ENCODE results near the gene ARF1. TPM values are rescaled to one million over a fixed set of nuclear protein-coding genes. Genes with fewer than 3 reads are reported as not detected.

Gene ARF1
- total and polyA plus RNA-seq, 10 of the 15 experiments (the other 5 are each of a cell fraction or from before 2014, with no cell fraction given): 48.4 to 508 (median 283) TPM

GRCh38 chr1:228070173-228070572 lies 12.3 kb upstream of the ARF1 start (continued):
- TF ChIP-seq CBX3 (IDR thresholded peaks at IDR 0.05; ENCODE audit: borderline replicate concordance, low read depth): no peak

- H4K20me1 ChIP-seq (ENCODE audit: control insufficient read depth, insufficient read depth): no peaks in the 10 kb centered on the region
- 75% methylated on average over 3 of the region's 3 CpGs for WGBS (ENCODE audit: insufficient coverage, insufficient replicate concordance, low lambda C conversion rate, missing lambda C conversion rate)
- no peak for TF ChIP-seq TCF12 (IDR thresholded peaks at IDR 0.05; ENCODE audit: low read depth, low read length)
- TF ChIP-seq CREM (IDR thresholded peaks at IDR 0.05; ENCODE audit: low read depth): no peak
- no peak for TF ChIP-seq REST (IDR thresholded peaks at IDR 0.05; ENCODE audit: low read depth, low read length)
- TF ChIP-seq PRDM15 (CRISPR knock-in tag; IDR thresholded peaks at IDR 0.05): no peak
- no peak for TF ChIP-seq BCL3 (IDR thresholded peaks at IDR 0.05; ENCODE audit: borderline replicate concordance, insufficient read depth, low read depth, low read length, poor library complexity, severe bottlenecking)
- TF ChIP-seq RELA (IDR thresholded peaks at IDR 0.05; ENCODE audit: borderline replicate concordance, partially characterized antibody): no peak
- no peak for TF ChIP-seq NKRF (conservative IDR thresholded peaks at IDR 0.05)
- TF ChIP-seq ZNF622 (IDR thresholded peaks at IDR 0.05): no peak
- TF ChIP-seq KAT2A (conservative IDR thresholded peaks at IDR 0.05; ENCODE audit: control insufficient read depth, low read depth, low read length): no peak
- TF ChIP-seq MYB (IDR thresholded peaks at IDR 0.05; ENCODE audit: borderline replicate concordance, low read depth, low read length): no peak
Observed at GRCh38 chr1:228070851-228071250, 11.7 kb upstream of the ARF1 start.

More at GRCh38 chr1:228070851-228071250, 11.7 kb upstream of the ARF1 start:
- FAIRE-seq (no peak), DNase-seq (ENCODE audit: low read depth, low spot score) (no peak), ATAC-seq (no peak)
- Histone ChIP-seq H3K79me2 (ENCODE audit: control insufficient read depth, insufficient read depth, low read length) (no peaks in the 10 kb centered on the region), H3K9me3 (replicated peaks; ENCODE audit: control insufficient read depth, insufficient read depth, low read length) (no peaks in the 10 kb centered on the region), H3K9ac (ENCODE audit: control insufficient read depth, insufficient read depth, low read length) (no peak overlapping the region), H3K27me3 (replicated peaks in 1 of 2; ENCODE audit: control insufficient read depth in 2 of 2, insufficient read depth in 2 of 2, low read length in 1 of 2) (no peaks in the 10 kb centered on the region), H3K4me3 (no peak overlapping the region), H3K27ac (ENCODE audit: control insufficient read depth, insufficient read depth) (no peak overlapping the region), H2AFZ (ENCODE audit: control insufficient read depth, low read depth, low read length) (no peak overlapping the region), H3K4me1 (ENCODE audit: control insufficient read depth, insufficient read depth, low read length) (no peaks in the 10 kb centered on the region), H3K36me3 (ENCODE audit: control insufficient read depth in 2 of 2, insufficient read depth in 2 of 2, low read length in 1 of 2) (no peaks in the 10 kb centered on the region), H3K4me2 (ENCODE audit: control insufficient read depth, insufficient read depth) (no peak overlapping the region)
- RAD21 ChIA-PET (ENCODE audit: unreplicated experiment): no interaction called here
- SMC1A ChIA-PET (ENCODE audit: uncharacterized antibody, unreplicated experiment): no interaction called here
- POLR2A ChIA-PET: no interaction called here
- intact Hi-C loops (cut with micrococcal nuclease; ENCODE audit: unreplicated experiment) (loop anchor here (5.0 to 10.0 kb wide), 2 partner anchors 69 to 306 kb away; no protein-coding TSS in a partner anchor), in situ Hi-C loops (cut with MboI) (no loop called here)
- BruUV-seq (replicated peaks): no TSS peak
- CTCF ChIA-PET: no interaction called here

All from GM12878 (cell line).